ENCODE data around the gene CAMTA1.
"Not testable (repeated sequence)": the region's sequence is repeated elsewhere in the genome, so short reads cannot be mapped to it uniquely, and the experiment has no call there.

Gene CAMTA1

GRCh38 chr1:7135493-7135892 is 350.2 kb downstream of the CAMTA1 start:
- DNase-seq, result no peak

- no peak for DNase-seq
Observed at GRCh38 chr1:7136166-7136953, 351.1 kb downstream of the CAMTA1 start.

GRCh38 chr1:7140251-7140650 is 355.0 kb downstream of the CAMTA1 start:
- DNase-seq, result no peak

- no peak for DNase-seq
Observed at GRCh38 chr1:7145947-7146346, 360.7 kb downstream of the CAMTA1 start.

- DNase-seq, result no peak
Observed at GRCh38 chr1:7146710-7147109, 361.5 kb downstream of the CAMTA1 start.

GRCh38 chr1:7147581-7148282 is 362.5 kb downstream of the CAMTA1 start:
- not testable (repeated sequence) for DNase-seq

GRCh38 chr1:7149080-7149838 is 364.0 kb downstream of the CAMTA1 start:
- peak in 23 of 56 donors; percentile 2 to 50 (median 14) for DNase-seq

GRCh38 chr1:7150724-7151280 is 365.5 kb downstream of the CAMTA1 start:
- no peak for DNase-seq

- no peak for DNase-seq
Observed at GRCh38 chr1:7151978-7152377, 366.7 kb downstream of the CAMTA1 start.

- no peak for DNase-seq
Observed at GRCh38 chr1:7152655-7153054, 367.4 kb downstream of the CAMTA1 start.

GRCh38 chr1:7153464-7153863 is 368.2 kb downstream of the CAMTA1 start:
- no peak for DNase-seq

GRCh38 chr1:7159116-7159781 is 374.0 kb downstream of the CAMTA1 start:
- DNase-seq, result no peak

GRCh38 chr1:7168554-7168953 is 383.3 kb downstream of the CAMTA1 start:
- not testable (repeated sequence) for DNase-seq

GRCh38 chr1:7171168-7171567 is 385.9 kb downstream of the CAMTA1 start:
- DNase-seq, result no peak

GRCh38 chr1:7171574-7171973 is 386.3 kb downstream of the CAMTA1 start:
- DNase-seq, result no peak

GRCh38 chr1:7172804-7173203 is 387.6 kb downstream of the CAMTA1 start:
- DNase-seq, result no peak

GRCh38 chr1:7174561-7174960 is 389.3 kb downstream of the CAMTA1 start:
- no peak for DNase-seq

- DNase-seq, result no peak
Observed at GRCh38 chr1:7174980-7175906, 390.0 kb downstream of the CAMTA1 start.

- DNase-seq, result no peak
Observed at GRCh38 chr1:7177021-7177420, 391.8 kb downstream of the CAMTA1 start.

Data from nucleus accumbens (tissue), 56 donors.